Activated naive CD4-positive, alpha-beta T cell treated with anti-CD3 and anti-CD28 coated beads, Interleukin-2, amount 10 ng/mL, durations not matched to agents 7 days and 5 days (primary cell): ENCODE results near the gene CASS4.

Experiments used
- CTCF ChIA-PET: fragments of 350-600 bp; sonication (Branson Sonifier 250); formaldehyde crosslinking; loops from one replicate; lab custom pipeline; 2021; ENCODE audit warnings: antibody characterized with exemption; lab: Charles Lee
- DNase-seq: peaks from one replicate; pipeline ENCODE4 v3.0.0-alpha.2; 2020
- H3K27ac Mint-ChIP-seq: one replicate; pipeline ENCODE4 v1.8.0; 2021; ENCODE audit warnings: mild to moderate bottlenecking, moderate library complexity, mixed read lengths
- H3K27me3 Mint-ChIP-seq: one replicate; pipeline ENCODE4 v1.8.0; 2021; ENCODE audit warnings: mild to moderate bottlenecking, mixed read lengths
- H3K36me3 Mint-ChIP-seq: one replicate; pipeline ENCODE4 v1.8.0; 2021; ENCODE audit warnings: mixed read lengths
- H3K4me1 Mint-ChIP-seq: one replicate; pipeline ENCODE4 v1.8.0; 2021; ENCODE audit warnings: mixed read lengths
- H3K4me3 Mint-ChIP-seq: one replicate; pipeline ENCODE4 v1.8.0; 2021; ENCODE audit warnings: mild to moderate bottlenecking, moderate library complexity, mixed read lengths
- H3K9me3 Mint-ChIP-seq: one replicate; pipeline ENCODE4 v1.8.0; 2021; ENCODE audit warnings: mixed read lengths

CASS4 gene

DNA sequence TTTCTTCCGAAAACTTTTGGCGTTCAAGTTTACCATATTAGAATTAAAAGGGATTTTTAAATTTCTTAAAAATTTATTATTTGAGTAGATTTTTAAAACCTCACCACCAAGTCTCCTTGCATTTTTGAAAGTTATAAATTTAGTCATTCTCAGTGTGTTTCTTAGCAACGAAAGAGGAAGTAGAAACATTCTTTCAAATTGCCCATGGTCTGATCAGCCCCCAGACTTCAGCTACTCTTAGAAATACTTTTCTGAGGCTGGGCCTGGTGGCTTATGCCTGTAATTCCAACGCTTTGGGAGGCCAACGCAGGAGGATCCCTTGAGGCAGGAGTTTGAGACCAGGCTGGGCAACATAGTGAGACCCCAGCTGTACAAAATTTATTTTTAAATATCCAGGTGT, 41.3 kb downstream of the CASS4 start:
- Mint-ChIP-seq H3K4me1 (peaks cover 12% of the 10 kb centered on the region), H3K27me3 (no peaks in the 10 kb centered on the region), H3K9me3 (no peaks in the 10 kb centered on the region), H3K4me3 (no peak overlapping the region), H3K27ac (no peak overlapping the region), H3K36me3 (peaks cover 12% of the 10 kb centered on the region)
- no peak for DNase-seq
- CTCF ChIA-PET: no interaction called here

DNA sequence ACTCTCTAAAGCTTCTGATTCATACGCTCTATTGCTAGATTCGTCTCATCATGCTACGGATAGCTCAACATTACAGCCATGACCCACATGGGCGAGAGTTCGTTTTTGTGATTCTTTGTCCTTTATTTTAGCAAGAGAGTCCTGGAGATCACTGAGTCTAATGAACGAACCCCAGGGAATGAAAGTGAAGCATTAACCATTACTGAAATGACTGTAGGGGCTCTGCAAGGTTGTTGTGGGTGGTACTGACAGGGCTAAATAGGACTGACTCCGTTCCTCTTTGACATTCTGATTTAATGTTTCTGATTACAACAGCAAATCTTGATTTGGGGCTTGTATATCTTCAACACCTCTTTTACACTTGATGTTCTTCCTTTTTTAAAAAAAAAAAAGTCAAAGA, 42.7 kb downstream of the CASS4 start:
- CTCF ChIA-PET: interaction anchor here (0.7 kb wide), 1 partner anchor 56 kb away, joined by 3 read pairs; no protein-coding TSS in a partner anchor
- H3K9me3 Mint-ChIP-seq: no peaks in the 10 kb centered on the region
- H3K27me3 Mint-ChIP-seq: no peaks in the 10 kb centered on the region
- DNase-seq: no peak
- no peak overlapping the region for H3K27ac Mint-ChIP-seq
- no peak overlapping the region for H3K4me3 Mint-ChIP-seq
- H3K4me1 Mint-ChIP-seq: peaks cover 16% of the 10 kb centered on the region
- peaks cover 15% of the 10 kb centered on the region for H3K36me3 Mint-ChIP-seq

DNA sequence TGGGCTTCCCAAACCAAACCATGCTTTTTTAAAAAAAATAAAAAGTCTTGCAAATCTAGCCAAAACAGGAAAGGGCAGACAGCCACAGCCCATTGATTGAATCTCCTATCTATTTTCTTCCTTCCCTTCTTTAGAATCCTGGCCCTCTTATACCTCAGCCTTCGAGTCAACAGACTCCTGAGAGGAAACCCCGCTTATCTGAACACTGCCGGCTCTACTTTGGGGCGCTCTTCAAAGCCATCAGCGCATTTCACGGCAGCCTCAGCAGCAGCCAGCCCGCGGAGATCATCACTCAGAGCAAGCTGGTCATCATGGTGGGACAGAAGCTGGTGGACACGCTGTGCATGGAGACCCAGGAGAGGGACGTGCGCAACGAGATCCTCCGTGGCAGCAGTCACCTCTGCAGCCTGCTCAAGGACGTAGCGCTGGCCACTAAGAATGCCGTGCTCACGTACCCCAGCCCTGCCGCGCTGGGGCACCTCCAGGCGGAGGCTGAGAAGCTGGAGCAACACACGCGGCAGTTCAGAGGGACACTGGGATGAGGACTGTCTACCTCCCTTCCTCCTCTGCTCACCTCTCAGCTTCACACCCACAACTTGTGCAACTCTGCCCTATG, 46.3 kb downstream of the CASS4 start:
- CTCF ChIA-PET: interaction anchor here (1.4 kb wide), 1 partner anchor 12 kb away, joined by 3 read pairs; no protein-coding TSS in a partner anchor
- H3K9me3 Mint-ChIP-seq: no peaks in the 10 kb centered on the region
- no peak overlapping the region for H3K4me3 Mint-ChIP-seq
- peaks cover 47% of the 10 kb centered on the region for H3K4me1 Mint-ChIP-seq
- no peak overlapping the region for H3K27ac Mint-ChIP-seq
- H3K36me3 Mint-ChIP-seq: peaks cover 15% of the 10 kb centered on the region
- H3K27me3 Mint-ChIP-seq: no peaks in the 10 kb centered on the region
- no peak for DNase-seq

DNA sequence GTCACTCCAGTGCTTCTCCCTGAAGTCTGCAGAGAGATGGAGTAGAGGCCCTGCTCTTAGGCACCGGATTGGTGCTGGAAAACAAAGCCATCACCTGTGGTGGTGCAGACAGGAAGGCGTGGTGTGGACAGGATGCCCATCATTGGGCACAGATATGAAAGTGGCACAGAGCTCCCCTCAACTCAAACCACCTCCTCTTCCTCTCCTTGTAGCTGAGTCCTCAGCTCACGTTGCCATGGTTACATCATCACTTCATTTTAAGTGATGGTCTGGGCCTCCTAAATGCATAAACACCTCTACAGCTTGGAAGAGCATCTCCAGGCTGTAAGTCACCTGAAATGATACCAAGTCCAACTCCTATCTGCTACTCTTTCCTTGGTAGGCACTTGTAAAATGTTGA, 48.4 kb downstream of the CASS4 start:
- Mint-ChIP-seq H3K4me1 (peaks cover 55% of the 10 kb centered on the region), H3K4me3 (no peak overlapping the region), H3K27ac (peak overlapping the region; percentile 71), H3K9me3 (no peaks in the 10 kb centered on the region), H3K27me3 (no peaks in the 10 kb centered on the region), H3K36me3 (peaks cover 15% of the 10 kb centered on the region)
- CTCF ChIA-PET: no interaction called here
- DNase-seq: peak; percentile 68

DNA sequence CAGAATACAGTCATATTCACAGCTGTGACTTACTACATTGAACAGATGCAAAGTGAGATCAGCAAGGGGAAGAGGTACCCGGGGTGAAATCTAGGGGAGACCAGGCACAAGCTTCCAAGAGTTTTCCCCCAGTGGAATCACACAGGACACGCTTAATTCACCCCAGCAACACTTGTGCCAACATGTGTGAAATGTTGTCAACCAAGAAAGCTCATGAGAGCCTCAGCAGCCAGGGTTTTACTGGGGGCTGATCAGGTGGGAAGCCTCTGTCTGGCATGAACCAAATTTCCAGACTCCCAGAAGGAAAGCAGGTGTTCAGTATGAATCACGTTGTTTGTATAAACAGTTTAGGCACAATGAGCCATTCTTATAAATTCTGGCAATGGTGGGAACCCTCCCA, 49.5 kb downstream of the CASS4 start:
- Mint-ChIP-seq H3K4me1 (peaks cover 64% of the 10 kb centered on the region), H3K36me3 (peaks cover 15% of the 10 kb centered on the region), H3K4me3 (no peak overlapping the region), H3K27ac (no peak overlapping the region), H3K27me3 (peaks cover 4% of the 10 kb centered on the region), H3K9me3 (no peaks in the 10 kb centered on the region)
- CTCF ChIA-PET: no interaction called here
- no peak for DNase-seq

DNA sequence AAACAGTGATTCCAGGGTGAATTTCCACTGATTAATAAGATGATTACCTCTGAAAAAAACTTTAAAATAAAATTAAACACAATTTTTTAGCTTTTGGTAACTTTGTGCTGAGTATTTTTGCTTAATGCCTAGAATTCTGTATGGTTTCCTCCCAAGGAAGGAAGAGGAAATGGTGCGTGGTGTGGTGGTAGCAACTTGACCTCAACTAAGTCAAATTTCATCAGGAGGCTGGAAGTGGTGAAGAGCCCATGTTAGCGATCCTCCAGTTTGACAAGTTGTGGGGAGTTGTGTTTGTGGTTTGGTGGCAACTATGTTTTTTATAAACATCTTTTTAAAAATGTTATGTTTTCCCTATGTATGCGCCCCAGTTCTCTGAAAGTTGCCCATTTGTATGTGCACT, 51.4 kb downstream of the CASS4 start:
- H3K9me3 Mint-ChIP-seq: no peaks in the 10 kb centered on the region
- CTCF ChIA-PET: interaction anchor here (1.4 to 1.6 kb wide), 2 partner anchors 19 to 71 kb away, joined by 3 read pairs; partner anchors contain the start of genes AURKA and CSTF1
- peaks cover 68% of the 10 kb centered on the region for H3K4me1 Mint-ChIP-seq
- H3K4me3 Mint-ChIP-seq: peak overlapping the region; percentile 2
- peak overlapping the region; percentile 73 for H3K27ac Mint-ChIP-seq
- H3K27me3 Mint-ChIP-seq: peaks cover 7% of the 10 kb centered on the region
- H3K36me3 Mint-ChIP-seq: peaks cover 12% of the 10 kb centered on the region
- DNase-seq: peak; percentile 60

DNA sequence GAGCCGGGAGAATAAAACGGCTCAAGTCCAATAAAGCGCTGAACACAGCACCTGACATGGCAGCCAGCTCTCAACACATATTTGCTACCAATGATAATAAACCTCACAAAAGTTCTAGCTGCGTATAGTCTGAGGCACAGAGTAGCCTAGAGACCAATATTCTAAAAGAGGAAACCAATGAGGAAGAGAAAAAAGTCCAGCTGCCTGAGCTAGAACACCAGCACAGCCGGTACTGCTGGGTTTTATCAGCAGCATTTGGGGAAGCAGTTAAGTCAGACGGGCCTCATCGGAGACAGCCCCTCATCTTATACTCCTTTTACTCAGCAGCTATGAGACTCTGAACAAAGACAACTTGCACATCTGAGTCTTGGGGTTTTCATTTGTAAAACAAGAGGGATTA, 53.9 kb downstream of the CASS4 start:
- H3K4me3 Mint-ChIP-seq: no peak overlapping the region
- peaks cover 72% of the 10 kb centered on the region for H3K4me1 Mint-ChIP-seq
- CTCF ChIA-PET: no interaction called here
- peaks cover 7% of the 10 kb centered on the region for H3K27me3 Mint-ChIP-seq
- no peaks in the 10 kb centered on the region for H3K9me3 Mint-ChIP-seq
- DNase-seq: no peak
- no peak overlapping the region for H3K27ac Mint-ChIP-seq
- H3K36me3 Mint-ChIP-seq: peaks cover 1% of the 10 kb centered on the region

DNA sequence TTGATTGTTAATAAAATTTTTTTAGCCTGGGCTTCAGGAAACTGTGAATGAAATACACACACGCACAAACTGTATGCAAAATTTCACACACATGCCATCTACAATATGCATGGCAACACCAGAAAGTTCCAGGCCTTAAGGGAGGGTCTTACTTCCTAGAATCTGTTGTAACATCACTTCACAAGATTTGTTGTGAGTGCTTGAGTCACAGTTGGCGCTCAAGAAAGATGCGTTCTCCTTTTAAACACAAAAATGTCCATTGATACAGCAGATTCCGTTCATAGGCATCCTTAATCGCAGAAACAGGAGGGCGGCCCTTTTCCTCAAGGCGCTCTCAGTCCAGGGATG, 55.9 kb downstream of the CASS4 start:
- CTCF ChIA-PET: interaction anchor here (1.0 to 1.4 kb wide), 5 partner anchors 45 to 70 kb away, joined by 3 to 4 read pairs (median 3); partner anchors contain the start of gene CASS4
- DNase-seq: no peak
- H3K9me3 Mint-ChIP-seq: no peaks in the 10 kb centered on the region
- peak overlapping the region; percentile 99 for H3K27ac Mint-ChIP-seq
- H3K4me1 Mint-ChIP-seq: peaks cover 61% of the 10 kb centered on the region
- peak overlapping the region; percentile 100 for H3K4me3 Mint-ChIP-seq
- peaks cover 1% of the 10 kb centered on the region for H3K36me3 Mint-ChIP-seq
- peaks cover 7% of the 10 kb centered on the region for H3K27me3 Mint-ChIP-seq

DNA sequence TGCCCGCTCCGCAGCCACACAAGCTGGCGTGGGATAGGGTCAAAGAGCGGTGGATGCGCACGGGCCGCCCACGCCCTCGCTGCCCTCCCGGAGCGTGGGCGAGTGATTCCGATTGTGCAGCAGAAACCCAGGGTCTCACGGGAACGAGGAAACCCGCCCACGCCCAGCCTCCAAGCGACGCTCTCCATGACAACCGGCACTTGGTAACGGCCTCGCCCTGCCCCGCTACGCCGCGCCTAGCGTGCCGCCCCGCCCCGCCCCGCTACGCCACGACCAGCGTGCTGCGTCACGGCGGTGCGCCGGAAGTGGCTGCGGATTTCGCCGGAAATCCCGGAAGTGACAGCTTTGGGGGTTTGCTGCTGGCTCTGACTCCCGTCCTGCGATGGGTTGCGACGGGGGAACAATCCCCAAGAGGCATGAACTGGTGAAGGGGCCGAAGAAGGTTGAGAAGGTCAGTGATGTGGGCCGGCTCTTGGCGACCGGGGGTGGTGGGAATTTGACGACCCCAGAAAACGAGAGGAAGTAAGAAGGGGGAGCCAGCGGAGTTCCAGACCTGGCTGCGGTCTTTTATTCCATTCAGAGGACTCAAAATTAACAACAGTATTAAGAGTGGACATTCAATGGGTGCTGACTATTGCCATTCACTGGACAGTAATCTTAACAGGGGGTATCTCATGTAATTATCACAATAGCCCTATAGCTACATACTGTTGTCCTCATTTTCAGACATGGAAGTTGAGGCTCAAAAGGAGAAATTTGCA, 56.4 kb downstream of the CASS4 start, which contains the start of gene RTF2:
TSS of gene RTF2 (plus strand) at position 312 of the 761 bp plus-strand sequence. CDS start at position 383, 71 bp downstream.
- H3K27me3 Mint-ChIP-seq: peaks cover 7% of the 10 kb centered on the region
- peak; percentile 96 for DNase-seq
- CTCF ChIA-PET: interaction anchor here (1.0 to 1.4 kb wide), 4 partner anchors 47 to 70 kb away, joined by 3 to 4 read pairs (median 4); partner anchors contain the start of gene CASS4
- H3K4me1 Mint-ChIP-seq: peaks cover 56% of the 10 kb centered on the region
- peak within 1 kb of the TSS; percentile 100 for H3K4me3 Mint-ChIP-seq
- no peaks in the 10 kb centered on the region for H3K9me3 Mint-ChIP-seq
- H3K36me3 Mint-ChIP-seq: peaks cover 5% of the 10 kb centered on the region
- H3K27ac Mint-ChIP-seq: peak within 1 kb of the TSS; percentile 99

DNA sequence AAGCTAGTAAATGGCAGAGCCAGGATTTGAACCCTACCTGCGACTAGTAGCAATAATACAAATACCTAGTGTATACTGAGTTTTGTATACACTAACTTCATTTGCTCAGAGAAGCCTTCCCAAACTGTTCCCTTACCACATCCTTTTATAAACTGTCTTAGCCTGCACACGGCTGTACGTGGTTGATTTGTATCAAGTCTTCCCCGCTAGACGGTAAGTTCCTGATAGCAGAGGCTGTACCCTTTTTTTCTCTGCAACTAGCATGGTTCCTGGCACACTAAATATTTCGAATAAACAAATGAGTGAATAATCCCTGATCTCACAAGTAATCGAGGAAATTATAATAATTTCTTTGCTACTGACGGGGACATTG, 57.0 kb downstream of the CASS4 start:
- CTCF ChIA-PET: interaction anchor here (1.0 to 1.4 kb wide), 4 partner anchors 48 to 71 kb away, joined by 3 to 4 read pairs (median 4); partner anchors contain the start of gene CASS4
- Mint-ChIP-seq H3K9me3 (no peaks in the 10 kb centered on the region), H3K27ac (peak overlapping the region; percentile 99), H3K27me3 (peaks cover 7% of the 10 kb centered on the region), H3K4me3 (peak overlapping the region; percentile 100), H3K36me3 (peaks cover 8% of the 10 kb centered on the region), H3K4me1 (peaks cover 50% of the 10 kb centered on the region)
- DNase-seq: no peak

DNA sequence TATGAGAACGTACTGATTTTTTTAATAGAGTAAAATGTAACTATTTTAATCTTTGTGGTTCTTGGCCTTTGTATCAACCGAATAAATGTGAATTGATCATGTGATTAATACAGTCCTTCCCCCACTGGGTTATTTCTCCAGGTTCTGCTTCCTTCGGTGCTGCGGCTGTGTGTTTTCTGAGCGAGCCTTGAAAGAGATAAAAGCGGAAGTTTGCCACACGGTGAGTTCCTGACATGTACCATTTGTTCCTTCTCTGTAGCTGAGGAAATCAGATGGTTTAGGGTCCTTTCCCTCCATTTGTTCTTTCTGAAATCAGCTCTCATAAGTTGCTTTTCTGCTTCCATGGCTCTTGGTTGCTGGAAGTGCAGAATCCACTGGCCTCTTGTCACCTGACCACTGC, 71.9 kb downstream of the CASS4 start:
- no peaks in the 10 kb centered on the region for H3K27me3 Mint-ChIP-seq
- H3K4me3 Mint-ChIP-seq: peak overlapping the region; percentile 59
- peaks cover 30% of the 10 kb centered on the region for H3K4me1 Mint-ChIP-seq
- peak; percentile 34 for DNase-seq
- H3K27ac Mint-ChIP-seq: peak overlapping the region; percentile 89
- H3K36me3 Mint-ChIP-seq: peaks cover 70% of the 10 kb centered on the region
- CTCF ChIA-PET: interaction anchor here (0.6 to 2.4 kb wide), 3 partner anchors 17 to 86 kb away, joined by 3 to 8 read pairs (median 3); partner anchors contain the start of gene CASS4
- H3K9me3 Mint-ChIP-seq: no peaks in the 10 kb centered on the region

DNA sequence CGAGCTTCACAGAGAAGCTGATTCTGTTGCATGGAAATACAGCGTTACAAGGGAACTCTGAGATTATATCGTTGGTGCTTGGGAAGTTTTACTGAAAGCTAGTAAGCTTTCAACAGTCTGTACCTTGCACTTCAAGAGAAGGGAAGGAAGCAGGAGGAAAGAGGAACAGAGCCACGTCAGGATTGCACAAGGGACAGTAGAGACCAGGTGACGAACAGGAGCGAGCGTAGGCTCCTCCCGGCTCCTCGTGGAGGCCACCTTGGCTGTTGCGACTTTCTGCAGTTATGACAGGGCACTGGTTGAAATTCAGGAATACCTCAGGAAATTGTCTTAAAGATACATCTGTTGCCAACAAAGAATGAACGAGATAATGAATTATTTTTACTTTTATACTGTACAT, 75.2 kb downstream of the CASS4 start:
- Mint-ChIP-seq H3K36me3 (peaks cover 68% of the 10 kb centered on the region), H3K27me3 (no peaks in the 10 kb centered on the region), H3K4me1 (peaks cover 26% of the 10 kb centered on the region), H3K27ac (no peak overlapping the region), H3K9me3 (no peaks in the 10 kb centered on the region), H3K4me3 (no peak overlapping the region)
- CTCF ChIA-PET: no interaction called here
- no peak for DNase-seq

DNA sequence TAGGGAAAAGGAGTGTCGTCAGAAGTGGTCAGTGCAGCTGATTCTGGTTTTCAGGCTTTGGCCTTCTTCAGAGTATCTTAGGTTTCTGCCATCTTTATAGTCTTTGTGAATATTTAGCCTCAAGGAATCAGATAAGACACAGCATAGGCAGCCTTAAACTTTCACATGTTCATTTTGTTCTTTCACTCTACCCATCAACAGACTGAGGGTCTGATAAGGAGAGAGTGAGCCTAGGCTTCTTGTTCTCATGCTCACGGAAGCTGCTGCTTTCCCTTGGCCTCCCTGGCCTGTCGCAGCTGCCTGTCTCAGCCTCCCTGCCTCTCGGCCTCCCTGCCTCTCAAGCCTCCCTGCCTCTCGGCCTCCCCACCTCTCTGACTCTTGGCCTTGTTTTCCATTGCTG, 76.5 kb downstream of the CASS4 start:
- Mint-ChIP-seq H3K4me3 (no peak overlapping the region), H3K36me3 (peaks cover 69% of the 10 kb centered on the region), H3K27me3 (no peaks in the 10 kb centered on the region), H3K4me1 (peaks cover 17% of the 10 kb centered on the region), H3K27ac (peak overlapping the region; percentile 50), H3K9me3 (no peaks in the 10 kb centered on the region)
- DNase-seq: no peak
- CTCF ChIA-PET: no interaction called here

DNA sequence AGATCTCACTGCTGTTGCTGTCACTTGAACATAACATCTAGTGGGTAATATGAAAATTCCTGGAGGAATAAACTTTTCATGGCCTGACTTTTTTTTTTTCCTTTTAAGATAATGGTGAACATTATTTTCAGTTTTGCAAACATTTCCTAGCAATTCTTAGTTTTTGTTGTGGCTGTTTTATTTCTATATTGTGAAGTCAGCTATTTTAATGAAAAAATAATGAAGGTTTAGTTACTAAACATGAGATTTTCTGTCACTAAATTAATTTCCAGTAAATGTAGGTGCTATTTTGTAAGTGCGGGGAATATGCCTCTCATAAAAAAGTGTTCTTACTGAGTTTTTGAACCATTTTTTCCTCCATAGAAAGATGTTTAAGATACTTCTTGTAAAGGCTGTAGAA, 89.1 kb downstream of the CASS4 start:
- peaks cover 8% of the 10 kb centered on the region for H3K4me1 Mint-ChIP-seq
- DNase-seq: no peak
- H3K4me3 Mint-ChIP-seq: no peak overlapping the region
- H3K27me3 Mint-ChIP-seq: no peaks in the 10 kb centered on the region
- H3K36me3 Mint-ChIP-seq: peaks cover 22% of the 10 kb centered on the region
- H3K9me3 Mint-ChIP-seq: peaks cover 2% of the 10 kb centered on the region
- CTCF ChIA-PET: interaction anchor here (1.1 kb wide), 1 partner anchor 17 kb away, joined by 3 read pairs; no protein-coding TSS in a partner anchor
- H3K27ac Mint-ChIP-seq: no peak overlapping the region
